ENCODE measurements around the gene WHAMM.
"Not testable (repeated sequence)": the region's sequence is repeated elsewhere in the genome, so short reads cannot be mapped to it uniquely, and the experiment has no call there.

WHAMM gene

DNA sequence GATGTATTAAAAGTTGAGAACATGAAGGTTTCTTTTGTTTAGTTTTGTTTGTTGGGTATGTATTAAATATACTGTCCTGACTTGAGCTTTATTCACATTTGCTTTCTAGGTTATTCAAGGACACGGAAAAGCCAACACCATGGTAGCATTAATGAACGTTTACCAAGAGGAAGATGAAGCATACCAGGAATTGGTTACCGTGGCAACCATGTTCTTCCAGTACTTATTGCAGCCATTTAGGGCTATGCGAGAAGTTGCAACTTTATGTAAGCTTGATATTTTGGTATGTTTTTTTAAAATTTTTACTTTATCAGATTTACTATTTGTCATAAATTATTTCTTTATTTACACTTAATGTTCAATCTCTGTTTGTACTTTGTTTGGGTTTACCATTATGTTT lies 3.6 kb downstream of the WHAMM start:
- TF ChIP-seq, protein P1, sequence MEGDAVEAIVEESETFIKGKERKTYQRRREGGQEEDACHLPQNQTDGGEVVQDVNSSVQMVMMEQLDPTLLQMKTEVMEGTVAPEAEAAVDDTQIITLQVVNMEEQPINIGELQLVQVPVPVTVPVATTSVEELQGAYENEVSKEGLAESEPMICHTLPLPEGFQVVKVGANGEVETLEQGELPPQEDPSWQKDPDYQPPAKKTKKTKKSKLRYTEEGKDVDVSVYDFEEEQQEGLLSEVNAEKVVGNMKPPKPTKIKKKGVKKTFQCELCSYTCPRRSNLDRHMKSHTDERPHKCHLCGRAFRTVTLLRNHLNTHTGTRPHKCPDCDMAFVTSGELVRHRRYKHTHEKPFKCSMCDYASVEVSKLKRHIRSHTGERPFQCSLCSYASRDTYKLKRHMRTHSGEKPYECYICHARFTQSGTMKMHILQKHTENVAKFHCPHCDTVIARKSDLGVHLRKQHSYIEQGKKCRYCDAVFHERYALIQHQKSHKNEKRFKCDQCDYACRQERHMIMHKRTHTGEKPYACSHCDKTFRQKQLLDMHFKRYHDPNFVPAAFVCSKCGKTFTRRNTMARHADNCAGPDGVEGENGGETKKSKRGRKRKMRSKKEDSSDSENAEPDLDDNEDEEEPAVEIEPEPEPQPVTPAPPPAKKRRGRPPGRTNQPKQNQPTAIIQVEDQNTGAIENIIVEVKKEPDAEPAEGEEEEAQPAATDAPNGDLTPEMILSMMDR (IDR thresholded peaks at IDR 0.05) = no peak
- Histone ChIP-seq H3K27me3 (ENCODE audit: control insufficient read depth, insufficient read depth, low read length) (no peaks in the 10 kb centered on the region), H3K4me2 (ENCODE audit: low read length) (no peak overlapping the region), H2AFZ (no peak overlapping the region), H3K4me3 (ENCODE audit: low read depth, low read length) (no peak overlapping the region), H3K9ac (no peak overlapping the region), H3K36me3 (ENCODE audit: control insufficient read depth, insufficient read depth, low read length) (no peaks in the 10 kb centered on the region), H3K4me1 (peaks cover 3% of the 10 kb centered on the region), H3K27ac (no peak overlapping the region), H3K9me3 (ENCODE audit: control insufficient read depth, low read length) (no peaks in the 10 kb centered on the region), H3K79me2 (peaks cover 32% of the 10 kb centered on the region)

GRCh38 chr15:82820128-82820527 lies 10.7 kb downstream of the WHAMM start:
- Histone ChIP-seq H3K79me2 (peaks cover 17% of the 10 kb centered on the region), H3K27ac (no peak overlapping the region), H3K27me3 (ENCODE audit: control insufficient read depth, insufficient read depth, low read length) (no peaks in the 10 kb centered on the region), H3K4me3 (ENCODE audit: low read depth, low read length) (no peak overlapping the region), H3K9me3 (ENCODE audit: control insufficient read depth, low read length) (no peaks in the 10 kb centered on the region), H3K4me2 (ENCODE audit: low read length) (no peak overlapping the region), H3K9ac (no peak overlapping the region), H2AFZ (no peak overlapping the region), H3K4me1 (no peaks in the 10 kb centered on the region), H3K36me3 (ENCODE audit: control insufficient read depth, insufficient read depth, low read length) (no peaks in the 10 kb centered on the region)
- TF ChIP-seq, protein P1 (IDR thresholded peaks at IDR 0.05) = no peak

DNA sequence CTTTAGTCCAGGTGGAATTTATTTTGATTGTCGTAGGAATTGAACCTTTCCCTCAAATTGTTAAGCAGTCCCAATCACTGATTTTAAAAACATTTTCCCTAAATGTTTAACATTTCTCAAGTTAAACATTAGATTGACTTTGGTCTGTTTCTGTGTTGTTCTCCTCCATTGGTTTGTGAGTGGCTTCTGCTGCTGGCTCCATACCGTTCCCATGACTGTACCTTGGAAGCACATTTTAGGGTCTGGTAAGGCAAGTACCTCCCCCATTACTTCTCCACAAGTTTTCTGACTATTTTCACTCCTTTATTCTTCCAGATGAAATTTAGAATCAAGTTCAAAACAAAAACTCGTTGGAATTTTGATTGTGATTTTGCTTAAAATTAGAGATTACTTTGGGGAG lies 12.0 kb downstream of the WHAMM start:
- not testable (repeated sequence) for H3K27ac ChIP-seq; H3K9ac ChIP-seq; H3K79me2 ChIP-seq; H3K9me3 ChIP-seq (ENCODE audit: control insufficient read depth, low read length); H3K27me3 ChIP-seq (ENCODE audit: control insufficient read depth, insufficient read depth, low read length); H3K4me2 ChIP-seq (ENCODE audit: low read length); H3K4me3 ChIP-seq (ENCODE audit: low read depth, low read length); H3K36me3 ChIP-seq (ENCODE audit: control insufficient read depth, insufficient read depth, low read length); H3K4me1 ChIP-seq; H2AFZ ChIP-seq

- H3K4me2 ChIP-seq (ENCODE audit: low read length); H2AFZ ChIP-seq; H3K4me1 ChIP-seq; H3K4me3 ChIP-seq (ENCODE audit: low read depth, low read length); H3K9ac ChIP-seq; H3K36me3 ChIP-seq (ENCODE audit: control insufficient read depth, insufficient read depth, low read length); H3K27ac ChIP-seq; H3K9me3 ChIP-seq (ENCODE audit: control insufficient read depth, low read length); H3K79me2 ChIP-seq; H3K27me3 ChIP-seq (ENCODE audit: control insufficient read depth, insufficient read depth, low read length): not testable (repeated sequence)
Observed at GRCh38 chr15:82821851-82822250, 12.4 kb downstream of the WHAMM start.

GRCh38 chr15:82823049-82823448 lies 13.6 kb downstream of the WHAMM start:
- no peaks in the 10 kb centered on the region for H3K9me3 ChIP-seq (ENCODE audit: control insufficient read depth, low read length)
- no peak overlapping the region for H2AFZ ChIP-seq
- H3K4me3 ChIP-seq (ENCODE audit: low read depth, low read length) = no peak overlapping the region
- TF ChIP-seq, protein P1 (IDR thresholded peaks at IDR 0.05) = no peak
- H3K4me1 ChIP-seq = no peaks in the 10 kb centered on the region
- H3K27me3 ChIP-seq (ENCODE audit: control insufficient read depth, insufficient read depth, low read length) = no peaks in the 10 kb centered on the region
- H3K27ac ChIP-seq = no peak overlapping the region
- H3K36me3 ChIP-seq (ENCODE audit: control insufficient read depth, insufficient read depth, low read length) = no peaks in the 10 kb centered on the region
- H3K79me2 ChIP-seq = no peaks in the 10 kb centered on the region
- no peak overlapping the region for H3K4me2 ChIP-seq (ENCODE audit: low read length)
- no peak overlapping the region for H3K9ac ChIP-seq

GRCh38 chr15:82828075-82828474 lies 18.6 kb downstream of the WHAMM start:
- TF ChIP-seq, protein P1 (IDR thresholded peaks at IDR 0.05) = no peak
- H3K36me3 ChIP-seq (ENCODE audit: control insufficient read depth, insufficient read depth, low read length) = no peaks in the 10 kb centered on the region
- H3K27me3 ChIP-seq (ENCODE audit: control insufficient read depth, insufficient read depth, low read length) = no peaks in the 10 kb centered on the region
- H3K9me3 ChIP-seq (ENCODE audit: control insufficient read depth, low read length) = no peaks in the 10 kb centered on the region
- H3K4me3 ChIP-seq (ENCODE audit: low read depth, low read length) = no peak overlapping the region
- no peak overlapping the region for H2AFZ ChIP-seq
- no peak overlapping the region for H3K9ac ChIP-seq
- no peaks in the 10 kb centered on the region for H3K79me2 ChIP-seq
- H3K4me1 ChIP-seq = no peaks in the 10 kb centered on the region
- no peak overlapping the region for H3K4me2 ChIP-seq (ENCODE audit: low read length)
- no peak overlapping the region for H3K27ac ChIP-seq
